ELR (cell line): ENCODE results near the gene UMODL1.

ENCODE experiments used
- DNase-seq: peaks from one replicate; pipeline ENCODE4 v3.0.0-alpha.2; 2015; ENCODE audit warnings: low read depth

UMODL1 gene

GRCh38 chr21:42149656-42150473 lies 78.7 kb downstream of the UMODL1 start:
- no peak for DNase-seq

GRCh38 chr21:42150474-42151085 lies 79.5 kb downstream of the UMODL1 start:
- DNase-seq: no peak

- no peak for DNase-seq
These were observed 80.2 kb downstream of the UMODL1 start for GRCh38 chr21:42151148-42151947.

GRCh38 chr21:42151948-42152220 lies 80.8 kb downstream of the UMODL1 start:
- no peak for DNase-seq

- no peak for DNase-seq
These were observed 82.0 kb downstream of the UMODL1 start for GRCh38 chr21:42153046-42153686.

- no peak for DNase-seq
These were observed 82.6 kb downstream of the UMODL1 start for GRCh38 chr21:42153746-42154145.

- DNase-seq: no peak
These were observed 83.3 kb downstream of the UMODL1 start for GRCh38 chr21:42154237-42155044.

- DNase-seq: no peak
These were observed 84.1 kb downstream of the UMODL1 start for GRCh38 chr21:42155045-42155855.

GRCh38 chr21:42156690-42157605 lies 85.8 kb downstream of the UMODL1 start:
- DNase-seq: no peak

- DNase-seq: no peak
These were observed 86.6 kb downstream of the UMODL1 start for GRCh38 chr21:42157606-42158310.

GRCh38 chr21:42158846-42159245 lies 87.7 kb downstream of the UMODL1 start:
- no peak for DNase-seq

GRCh38 chr21:42159560-42160110 lies 88.5 kb downstream of the UMODL1 start:
- no peak for DNase-seq

- DNase-seq: no peak
These were observed 89.1 kb downstream of the UMODL1 start for GRCh38 chr21:42160111-42160721.

- DNase-seq: no peak
These were observed 89.6 kb downstream of the UMODL1 start for GRCh38 chr21:42160765-42161164.

GRCh38 chr21:42161401-42161955 lies 90.4 kb downstream of the UMODL1 start:
- no peak for DNase-seq

- no peak for DNase-seq
These were observed 91.0 kb downstream of the UMODL1 start for GRCh38 chr21:42161956-42162681.

GRCh38 chr21:42162831-42163510 lies 91.9 kb downstream of the UMODL1 start:
- DNase-seq: no peak
